Stimulated activated CD8-positive, alpha-beta memory T cell treated with anti-CD3 and anti-CD28 coated beads, Interleukin-7, amount 100 ng/mL, for 48 hours (primary cell): ENCODE data around the gene ZNF92.
"Not testable (repeated sequence)": the region's sequence is repeated elsewhere in the genome, so short reads cannot be mapped to it uniquely, and the experiment has no call there.

Experiments
- DNase-seq, 2 donors: peaks; one replicate each; pipeline ENCODE4 v3.0.0-alpha.2; 2020; ENCODE audit warnings: low read depth in 1 of 2; ENCODE audit errors: extremely low read depth in 1 of 2

The ZNF92 gene

DNA sequence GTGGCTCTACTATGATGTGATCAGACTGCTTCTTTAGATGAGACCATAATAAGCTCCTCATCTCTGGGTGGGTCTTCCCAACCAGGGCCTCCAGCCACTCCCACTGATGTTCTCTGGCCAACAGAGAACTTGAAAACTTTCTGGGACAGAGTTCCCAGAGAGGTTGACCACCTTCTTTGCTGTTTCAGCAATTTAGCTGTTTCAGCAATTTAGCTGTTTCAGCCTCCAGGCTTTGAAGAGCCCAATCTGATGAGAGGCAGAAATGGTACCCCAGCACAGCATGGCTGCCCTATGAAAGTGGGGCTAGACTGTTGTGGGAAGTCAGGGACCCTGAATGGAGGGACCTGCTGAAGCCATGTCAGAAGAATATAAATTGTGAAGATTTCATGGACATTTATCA is 49.0 kb downstream of the ZNF92 start:
- no peak for DNase-seq

DNA sequence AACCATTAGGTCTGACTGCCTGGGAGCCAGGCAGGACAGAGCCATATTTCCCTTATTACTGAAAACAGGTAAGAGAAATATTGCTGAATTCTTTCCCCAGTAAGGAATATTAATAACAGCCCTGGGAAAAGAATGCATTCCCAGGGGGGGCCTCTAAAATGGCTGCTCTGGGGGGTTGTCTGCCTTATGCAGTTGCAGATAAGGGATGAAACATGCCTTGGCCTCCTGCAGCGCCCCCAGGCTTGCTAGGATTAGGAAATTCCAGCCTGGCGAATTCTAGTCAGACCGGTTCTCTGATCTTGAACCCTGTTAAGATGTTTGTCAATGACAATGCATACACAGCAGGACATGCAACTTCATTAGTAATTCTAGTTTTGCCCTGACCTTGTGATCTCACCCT is 49.6 kb downstream of the ZNF92 start:
- not testable (repeated sequence) for DNase-seq

- DNase-seq = no peak
Measured at GRCh38 chr7:65429642-65430343, 56.1 kb downstream of the ZNF92 start.

GRCh38 chr7:65430344-65431186 is 56.9 kb downstream of the ZNF92 start:
- DNase-seq = no peak

DNA sequence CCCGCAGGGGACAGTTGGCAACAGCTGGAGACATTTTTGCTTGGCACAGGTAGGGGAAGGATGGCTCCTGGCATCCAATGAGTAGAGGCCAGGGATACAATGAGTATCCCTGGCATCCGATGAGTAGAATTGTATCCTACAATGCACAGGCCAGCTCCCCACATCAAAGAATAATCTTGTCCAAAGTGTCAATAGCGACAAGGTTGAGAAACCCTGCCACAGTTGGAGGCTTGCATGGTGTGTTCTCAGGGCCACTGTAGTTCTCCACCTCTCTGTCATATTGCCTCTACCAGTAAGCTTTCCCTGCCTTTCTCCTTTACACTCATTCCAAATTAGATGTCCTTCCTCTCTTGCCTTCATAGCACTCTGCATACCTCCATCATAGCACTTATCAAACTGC is 60.7 kb downstream of the ZNF92 start:
- no peak for DNase-seq

DNA sequence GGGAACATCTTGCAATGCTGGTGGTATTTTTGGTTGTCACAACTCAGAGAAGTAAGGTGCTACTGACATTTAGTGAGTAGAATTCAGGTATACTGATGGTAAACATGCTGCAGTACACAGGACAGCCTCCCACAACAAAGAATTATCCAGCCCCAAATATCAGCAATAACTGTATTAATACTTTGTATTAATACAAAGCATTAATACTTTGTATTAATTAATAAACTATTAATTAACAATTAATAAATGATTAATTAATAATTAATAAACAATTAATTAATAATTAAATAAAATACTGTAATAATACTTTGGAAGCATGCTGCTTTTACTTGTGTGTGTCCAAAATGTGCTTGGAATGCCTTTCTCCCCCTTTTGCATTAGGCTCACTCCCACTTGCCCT is 62.5 kb downstream of the ZNF92 start:
- DNase-seq = no peak

- DNase-seq = no peak
Measured at GRCh38 chr7:65438598-65438997, 64.9 kb downstream of the ZNF92 start.

DNA sequence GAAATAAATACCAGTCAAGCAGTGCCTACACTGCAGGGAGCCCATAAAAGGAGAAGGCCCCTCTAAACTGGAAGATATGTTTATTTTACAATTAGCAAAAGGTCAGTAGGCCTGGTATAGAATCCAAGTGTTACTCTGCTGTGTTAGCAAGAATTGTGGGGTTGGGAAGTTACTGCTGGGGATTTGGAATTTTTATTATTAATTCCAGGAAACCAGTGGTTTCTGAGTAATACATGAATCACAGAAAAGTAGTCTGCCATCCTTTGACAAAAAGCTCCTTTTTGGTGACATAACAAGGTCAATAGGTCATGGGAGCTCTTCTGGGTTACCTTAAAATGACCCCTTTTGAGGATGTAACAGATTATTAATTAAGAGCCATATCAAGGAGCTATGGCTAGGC is 67.4 kb downstream of the ZNF92 start:
- no peak for DNase-seq

DNA sequence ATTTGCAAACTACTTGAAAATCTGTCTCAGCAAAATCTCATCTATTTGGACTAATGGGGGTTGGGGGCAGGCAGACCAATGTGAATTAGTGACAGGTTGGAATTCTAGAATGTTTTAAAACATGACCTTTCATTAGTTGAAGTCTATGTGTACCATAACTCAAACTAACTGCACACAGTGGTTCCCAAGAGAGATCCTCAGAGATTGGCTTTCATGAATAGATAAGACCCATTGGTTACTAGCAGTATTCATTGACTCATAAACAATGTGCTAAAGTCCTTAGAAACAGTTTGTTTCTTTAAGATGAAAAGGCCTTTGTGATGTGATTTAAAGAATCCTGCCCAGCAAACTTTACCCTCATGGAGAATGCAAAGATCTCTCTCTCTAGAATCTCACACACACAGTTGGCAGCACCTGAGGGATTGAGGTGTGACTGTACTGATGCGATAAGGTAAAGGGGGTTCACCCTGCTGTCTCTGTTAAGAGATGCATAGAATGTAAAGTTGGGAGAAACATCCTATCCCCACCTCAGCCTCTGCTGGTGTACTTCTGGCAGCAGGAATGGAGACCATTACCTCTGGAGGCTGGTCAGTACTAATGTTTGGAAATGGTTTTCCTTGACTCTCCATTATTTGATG is 70.7 kb downstream of the ZNF92 start:
- no peak for DNase-seq

DNA sequence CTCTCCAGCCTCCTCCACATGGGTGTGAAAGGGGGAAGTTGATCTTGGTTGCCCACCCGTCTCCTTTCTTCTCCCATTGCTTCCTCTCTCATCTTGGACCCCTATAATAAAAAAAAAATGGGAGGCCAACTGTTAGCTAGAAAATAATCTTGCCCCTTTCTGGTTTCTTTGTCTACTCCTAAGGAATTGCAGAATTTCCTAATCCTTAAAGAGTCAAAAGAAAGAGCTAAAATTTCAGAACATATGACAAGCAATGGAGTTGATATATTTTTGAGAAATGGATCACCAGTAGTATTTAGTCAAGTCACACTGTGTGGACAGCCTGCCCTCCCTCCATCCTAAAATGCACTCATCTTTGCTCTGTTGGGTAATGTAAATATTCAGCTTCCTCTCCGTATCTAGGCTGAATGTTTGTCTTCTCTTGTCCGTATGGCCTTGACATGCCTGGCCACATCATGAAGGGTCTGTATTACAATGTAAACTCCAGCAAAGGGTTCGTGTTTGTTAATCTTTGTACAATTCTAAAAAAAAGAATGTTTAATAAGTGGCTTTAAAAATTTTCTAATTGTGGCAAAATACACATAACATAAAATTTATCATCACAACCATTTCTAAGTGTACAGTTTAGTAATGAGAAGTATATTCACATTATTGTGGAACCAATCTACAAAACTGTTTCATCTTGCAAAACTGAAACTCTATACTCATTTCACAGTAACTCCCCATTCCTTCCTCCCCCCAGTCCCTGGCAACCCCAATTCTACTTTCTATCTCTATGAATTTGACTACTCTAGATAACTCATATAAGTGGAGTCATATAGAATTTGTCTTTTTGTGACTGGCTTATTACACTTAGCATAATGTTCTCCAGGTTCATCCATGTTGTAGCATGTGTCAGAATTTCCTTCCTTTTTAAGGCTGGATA is 71.5 kb downstream of the ZNF92 start:
- no peak for DNase-seq

- DNase-seq = not testable (repeated sequence)
Measured at GRCh38 chr7:65447041-65447440, 73.4 kb downstream of the ZNF92 start.

- DNase-seq = no peak
Measured at GRCh38 chr7:65448816-65449504, 75.3 kb downstream of the ZNF92 start.

- no peak for DNase-seq
Measured at GRCh38 chr7:65449505-65449852, 75.8 kb downstream of the ZNF92 start.
